ENCODE measurements around the gene AMFR. TPM values are rescaled to one million over a fixed set of nuclear protein-coding genes. Genes with fewer than 3 reads are reported as not detected.

AMFR gene
- total RNA-seq, 4 donors from 2014 or later, result 172 to 216 (median 194) TPM

GRCh38 chr16:56350491-56351405 is 74.6 kb downstream of the AMFR start:
- 60 to 78% methylated on average over 4 to 9 of the region's 22 CpGs for WGBS, 2 donors (ENCODE audit: low coverage in 1 of 2)
- no peak for ATAC-seq
- Histone ChIP-seq H3K27ac (no peak overlapping the region), H3K4me1 (peaks cover 0 to 2% (median 0%) of the 10 kb centered on the region in 3 donors), H3K4me3 (no peak overlapping the region), H3K36me3 (peaks cover 0 to 1% of the 10 kb centered on the region in 2 donors), H3K27me3 (no peaks in the 10 kb centered on the region), H3K9me3 (no peaks in the 10 kb centered on the region)
- TF ChIP-seq, protein P1, sequence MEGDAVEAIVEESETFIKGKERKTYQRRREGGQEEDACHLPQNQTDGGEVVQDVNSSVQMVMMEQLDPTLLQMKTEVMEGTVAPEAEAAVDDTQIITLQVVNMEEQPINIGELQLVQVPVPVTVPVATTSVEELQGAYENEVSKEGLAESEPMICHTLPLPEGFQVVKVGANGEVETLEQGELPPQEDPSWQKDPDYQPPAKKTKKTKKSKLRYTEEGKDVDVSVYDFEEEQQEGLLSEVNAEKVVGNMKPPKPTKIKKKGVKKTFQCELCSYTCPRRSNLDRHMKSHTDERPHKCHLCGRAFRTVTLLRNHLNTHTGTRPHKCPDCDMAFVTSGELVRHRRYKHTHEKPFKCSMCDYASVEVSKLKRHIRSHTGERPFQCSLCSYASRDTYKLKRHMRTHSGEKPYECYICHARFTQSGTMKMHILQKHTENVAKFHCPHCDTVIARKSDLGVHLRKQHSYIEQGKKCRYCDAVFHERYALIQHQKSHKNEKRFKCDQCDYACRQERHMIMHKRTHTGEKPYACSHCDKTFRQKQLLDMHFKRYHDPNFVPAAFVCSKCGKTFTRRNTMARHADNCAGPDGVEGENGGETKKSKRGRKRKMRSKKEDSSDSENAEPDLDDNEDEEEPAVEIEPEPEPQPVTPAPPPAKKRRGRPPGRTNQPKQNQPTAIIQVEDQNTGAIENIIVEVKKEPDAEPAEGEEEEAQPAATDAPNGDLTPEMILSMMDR (IDR thresholded peaks at IDR 0.05), result no peak
- TF ChIP-seq EP300 (IDR thresholded peaks at IDR 0.05) (no peak), POLR2AphosphoS5 (IDR thresholded peaks at IDR 0.05) (no peak), POLR2A (IDR thresholded peaks at IDR 0.05) (no peak)

- no peaks in the 10 kb centered on the region for H3K9me3 ChIP-seq
- no peak for TF ChIP-seq POLR2AphosphoS5 (IDR thresholded peaks at IDR 0.05)
- TF ChIP-seq, protein P1 (IDR thresholded peaks at IDR 0.05), result no peak
- TF ChIP-seq POLR2A (IDR thresholded peaks at IDR 0.05), result no peak
- TF ChIP-seq EP300 (IDR thresholded peaks at IDR 0.05), result no peak
- H3K4me3 ChIP-seq, result no peak overlapping the region
- no peaks in the 10 kb centered on the region for H3K4me1 ChIP-seq
- no peak overlapping the region for H3K27ac ChIP-seq
- WGBS, 2 donors (ENCODE audit: low coverage in 1 of 2), result 86 to 100% methylated on average over 4 to 10 of the region's 16 CpGs
- peaks cover 0 to 11% of the 10 kb centered on the region in 2 donors for H3K36me3 ChIP-seq
- no peaks in the 10 kb centered on the region for H3K27me3 ChIP-seq
- no peak for ATAC-seq
Measured at GRCh38 chr16:56349711-56350161, 75.6 kb downstream of the AMFR start.

GRCh38 chr16:56349086-56349415 is 76.3 kb downstream of the AMFR start:
- TF ChIP-seq POLR2A (IDR thresholded peaks at IDR 0.05), result no peak
- no peak for TF ChIP-seq POLR2AphosphoS5 (IDR thresholded peaks at IDR 0.05)
- TF ChIP-seq EP300 (IDR thresholded peaks at IDR 0.05), result no peak
- TF ChIP-seq, protein P1 (IDR thresholded peaks at IDR 0.05), result no peak
- no peaks in the 10 kb centered on the region for H3K9me3 ChIP-seq
- no peak for ATAC-seq
- H3K27me3 ChIP-seq, result no peaks in the 10 kb centered on the region
- no peaks in the 10 kb centered on the region for H3K4me1 ChIP-seq
- H3K27ac ChIP-seq, result no peak overlapping the region
- no CpG with 5 or more reads among the region's 2 CpGs for WGBS, 2 donors (ENCODE audit: low coverage in 1 of 2)
- peaks cover 0 to 18% of the 10 kb centered on the region in 2 donors for H3K36me3 ChIP-seq
- H3K4me3 ChIP-seq, result no peak overlapping the region

- H3K27me3 ChIP-seq, result no peaks in the 10 kb centered on the region
- no peak for ATAC-seq
- no peaks in the 10 kb centered on the region for H3K9me3 ChIP-seq
- peaks cover 0 to 24% of the 10 kb centered on the region in 2 donors for H3K36me3 ChIP-seq
- 83 to 94% methylated on average over 3 to 4 of the region's 25 CpGs for WGBS, 2 donors (ENCODE audit: low coverage in 1 of 2)
- no peaks in the 10 kb centered on the region for H3K4me1 ChIP-seq
- TF ChIP-seq POLR2AphosphoS5 (IDR thresholded peaks at IDR 0.05) (no peak), POLR2A (IDR thresholded peaks at IDR 0.05) (no peak), EP300 (IDR thresholded peaks at IDR 0.05) (no peak)
- TF ChIP-seq, protein P1 (IDR thresholded peaks at IDR 0.05), result no peak
- H3K4me3 ChIP-seq, result no peak overlapping the region
- H3K27ac ChIP-seq, result no peak overlapping the region
Measured at GRCh38 chr16:56348168-56349085, 76.9 kb downstream of the AMFR start.
